ENCODE results near the gene KRTAP19-3.
"Not testable (repeated sequence)": the region's sequence is repeated elsewhere in the genome, so short reads cannot be mapped to it uniquely, and the experiment has no call there.

KRTAP19-3 gene

GRCh38 chr21:30491963-30492428, at the start of gene KRTAP19-3:
Gene KRTAP19-3 (minus strand): TSS chr21:30492013. CDS start chr21:30491957, 56 bp downstream.
- DNase-seq = no peak
- intact Hi-C loops (cut with DNase I) = no loop called here

DNA sequence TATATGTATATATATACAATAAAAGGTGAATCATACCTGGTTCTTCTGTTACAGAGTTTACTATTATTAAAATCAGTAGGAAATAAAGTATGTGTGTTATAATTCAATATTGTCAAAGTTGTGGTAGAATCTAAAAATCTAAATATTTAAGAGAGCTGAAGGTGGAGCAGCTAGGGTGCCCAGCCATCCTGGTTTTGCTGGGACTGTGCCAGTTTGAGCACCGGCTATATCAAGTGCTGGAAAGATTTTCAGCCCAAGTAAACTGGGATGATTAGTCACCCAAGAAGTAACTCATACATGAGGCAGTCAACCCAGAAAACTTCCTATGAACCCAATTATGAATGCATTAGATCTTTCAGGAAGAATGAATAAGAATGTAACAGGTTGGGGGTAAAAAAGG, 27.1 kb upstream of the KRTAP19-3 start:
- DNase-seq = no peak

DNA sequence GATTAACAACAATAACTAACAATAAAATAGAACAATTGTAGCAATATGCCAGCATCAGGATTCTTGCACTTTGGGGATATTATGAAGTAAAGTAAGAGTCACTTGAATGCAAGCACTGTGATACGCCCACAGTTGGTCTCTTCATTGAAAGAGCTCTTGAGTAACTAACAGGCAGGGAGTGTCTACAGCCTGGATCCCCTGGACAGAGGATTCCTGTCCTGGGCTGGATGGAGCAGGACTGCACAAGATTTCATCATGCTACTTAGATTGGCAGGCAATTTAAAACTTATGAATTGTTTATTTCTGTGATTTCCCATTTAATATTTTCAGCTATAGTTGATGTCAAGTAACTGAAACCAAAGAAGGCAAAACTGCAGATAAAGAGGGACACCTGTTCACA, 23.9 kb upstream of the KRTAP19-3 start:
- intact Hi-C loops (cut with DNase I) = no loop called here
- no peak for DNase-seq

More for the DNA sequence above, 27.1 kb upstream of the KRTAP19-3 start:
- intact Hi-C loops (cut with DNase I) = no loop called here

DNA sequence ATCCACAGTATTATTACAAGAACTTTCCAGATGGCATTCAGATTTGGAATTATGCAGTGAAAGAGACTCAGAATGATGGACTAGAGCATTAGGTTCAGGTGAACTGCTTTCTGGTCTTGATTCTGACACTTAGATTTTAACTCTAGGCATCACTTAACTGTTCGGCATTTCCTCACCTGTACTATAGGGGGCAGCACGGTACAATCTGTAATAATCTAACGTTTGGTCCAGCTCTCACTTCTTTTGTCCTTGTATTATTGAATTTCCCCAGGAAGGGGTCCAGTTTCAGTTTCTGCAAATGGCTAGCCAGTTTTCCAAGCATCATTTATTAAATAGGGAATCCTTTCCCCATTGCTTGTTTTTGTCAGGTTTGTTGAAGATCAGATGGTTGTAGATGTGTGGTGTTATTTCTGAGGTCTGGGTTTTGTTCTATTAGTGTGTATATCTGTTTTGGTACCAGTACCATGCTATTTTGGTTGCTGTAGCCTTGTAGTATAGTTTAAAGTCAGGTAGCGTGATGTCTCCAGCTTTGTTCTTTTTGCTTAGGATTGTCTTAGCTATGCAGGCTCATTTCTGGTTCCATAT, 13.9 kb upstream of the KRTAP19-3 start:
- DNase-seq; intact Hi-C loops (cut with DNase I): not testable (repeated sequence)

- no peak for DNase-seq
These were observed 10.2 kb upstream of the KRTAP19-3 start, which contains the start of gene KRTAP19-5 for GRCh38 chr21:30502041-30502440. Gene KRTAP19-5 (minus strand): TSS chr21:30502141. CDS start chr21:30502090, 51 bp downstream.

DNA sequence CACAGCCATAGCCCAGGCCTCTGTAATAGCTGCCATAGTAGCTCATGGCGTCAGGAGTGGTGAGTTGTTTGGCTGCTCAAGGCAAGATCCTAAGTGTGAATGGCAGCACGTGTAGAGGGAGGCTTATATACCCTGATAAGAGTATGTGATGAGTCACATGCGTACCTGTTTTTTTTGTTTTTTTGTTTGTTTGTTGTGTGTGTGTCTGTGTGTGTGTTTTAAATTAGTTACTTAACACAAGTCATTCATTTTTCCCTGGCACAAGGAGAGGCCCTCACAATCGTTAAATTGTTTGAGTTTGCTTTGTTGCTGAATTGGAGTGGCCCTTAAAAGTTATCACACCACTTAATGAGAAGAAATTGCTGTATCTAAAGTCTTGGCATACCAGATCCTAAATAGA, 5.3 kb upstream of the KRTAP19-3 start, which contains the start of gene KRTAP19-4:
KRTAP19-4 (minus strand) TSS at position 101 of the 400 bp plus-strand sequence; CDS start at position 46, 55 bp downstream.
- no peak for DNase-seq
- intact Hi-C loops (cut with DNase I) = no loop called here

More at GRCh38 chr21:30502041-30502440, 10.2 kb upstream of the KRTAP19-3 start, which contains the start of gene KRTAP19-5:
- intact Hi-C loops (cut with DNase I) = no loop called here

DNA sequence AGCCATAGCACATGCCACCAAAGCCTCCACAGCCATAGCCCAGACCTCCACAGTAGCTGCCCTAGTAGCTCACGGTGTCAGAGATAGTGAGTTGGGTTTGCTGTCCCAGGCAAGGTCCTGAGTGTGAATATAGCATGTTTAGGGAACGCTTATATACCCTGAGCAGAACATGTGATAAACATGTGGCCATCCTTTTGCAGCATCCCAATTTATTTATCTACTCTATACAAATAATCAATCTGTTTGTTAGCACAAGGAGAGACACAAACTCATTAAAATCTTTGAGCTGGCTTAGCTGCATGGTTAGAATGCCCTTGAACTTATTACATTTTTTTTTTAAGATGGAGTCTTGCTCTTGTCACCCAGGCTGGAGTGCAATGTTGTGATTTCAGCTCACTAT, 4.5 kb downstream of the KRTAP19-3 start, which contains the start of gene KRTAP19-2:
KRTAP19-2 (minus strand) TSS at position 101 of the 400 bp plus-strand sequence; CDS start at position 13, 88 bp downstream.
- intact Hi-C loops (cut with DNase I) = no loop called here
- DNase-seq = no peak

DNA sequence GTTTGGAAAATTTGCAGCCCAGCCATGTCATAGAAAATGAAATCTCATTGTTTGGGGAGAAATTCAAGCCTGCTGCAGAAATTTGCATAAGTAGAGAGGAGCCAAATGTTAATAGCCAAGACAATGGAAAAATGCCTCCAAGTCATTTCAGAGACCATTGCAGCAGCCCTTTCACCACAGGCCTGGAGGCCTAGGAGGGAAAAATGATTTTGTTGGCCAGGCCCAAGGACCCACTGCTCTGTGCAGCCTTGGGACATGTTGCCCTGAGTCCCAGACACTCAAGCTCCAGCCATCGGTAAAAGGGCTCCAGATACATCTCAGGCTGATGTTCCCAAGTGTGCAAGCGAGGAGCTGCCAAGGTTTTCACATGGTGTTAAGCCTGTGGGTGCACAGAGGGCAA, 5.6 kb downstream of the KRTAP19-3 start:
- peak in 1 of 10 donors; percentile 30 for DNase-seq
- intact Hi-C loops (cut with DNase I) = no loop called here

- intact Hi-C loops (cut with DNase I) = no loop called here
- no peak for DNase-seq
These were observed 9.7 kb downstream of the KRTAP19-3 start for GRCh38 chr21:30482130-30482529.

DNA sequence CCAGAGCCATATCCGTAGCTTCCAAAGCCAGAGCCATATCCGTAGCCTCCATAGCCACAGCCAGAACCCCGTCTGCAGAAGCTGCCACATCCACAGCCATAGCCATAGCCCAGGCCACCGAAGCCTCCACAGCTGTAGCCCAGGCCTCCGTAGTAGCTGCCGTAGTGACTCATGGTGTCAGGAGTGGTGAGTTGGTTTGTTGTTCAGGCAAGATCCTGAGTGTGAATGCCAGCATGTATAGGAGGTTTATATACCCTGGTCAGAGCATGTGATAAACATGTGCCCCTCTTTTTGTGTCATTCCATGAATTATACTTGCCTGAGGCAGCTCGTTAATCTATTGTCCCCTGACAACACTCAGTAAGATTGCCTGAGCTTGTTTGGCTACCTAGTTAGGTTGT, 11.7 kb downstream of the KRTAP19-3 start, which contains the start of gene KRTAP19-1:
KRTAP19-1 (minus strand) TSS at position 223 of the 400 bp plus-strand sequence; CDS start at position 173, 50 bp downstream.
- intact Hi-C loops (cut with DNase I) = no loop called here
- peak in 1 of 10 donors; percentile 62 for DNase-seq

GRCh38 chr21:30479259-30479658, 12.6 kb downstream of the KRTAP19-3 start:
- DNase-seq = no peak
- intact Hi-C loops (cut with DNase I) = no loop called here

DNA sequence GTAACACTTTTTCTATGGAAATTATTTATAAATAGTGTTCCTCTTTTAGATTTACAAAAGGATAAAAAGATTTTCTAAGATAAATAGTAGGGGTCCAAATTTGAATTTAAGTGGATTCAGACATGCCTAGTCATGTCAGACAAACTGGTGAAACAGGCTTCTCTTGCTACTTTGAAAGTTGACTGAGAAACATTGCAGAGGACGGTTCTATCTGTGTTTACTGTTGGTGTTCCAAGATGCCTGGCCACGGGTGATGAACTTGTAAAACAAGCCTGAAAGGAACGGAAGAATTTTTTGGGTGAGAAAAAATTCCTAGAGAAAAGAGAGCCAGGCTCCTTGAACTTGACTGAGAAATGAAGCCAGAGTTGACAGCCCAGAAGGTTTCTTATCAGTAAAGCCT, 13.8 kb downstream of the KRTAP19-3 start:
- DNase-seq = no peak
- intact Hi-C loops (cut with DNase I) = no loop called here

GRCh38 chr21:30468900-30469714, 22.7 kb downstream of the KRTAP19-3 start:
- DNase-seq = no peak
- intact Hi-C loops (cut with DNase I) = no loop called here

DNA sequence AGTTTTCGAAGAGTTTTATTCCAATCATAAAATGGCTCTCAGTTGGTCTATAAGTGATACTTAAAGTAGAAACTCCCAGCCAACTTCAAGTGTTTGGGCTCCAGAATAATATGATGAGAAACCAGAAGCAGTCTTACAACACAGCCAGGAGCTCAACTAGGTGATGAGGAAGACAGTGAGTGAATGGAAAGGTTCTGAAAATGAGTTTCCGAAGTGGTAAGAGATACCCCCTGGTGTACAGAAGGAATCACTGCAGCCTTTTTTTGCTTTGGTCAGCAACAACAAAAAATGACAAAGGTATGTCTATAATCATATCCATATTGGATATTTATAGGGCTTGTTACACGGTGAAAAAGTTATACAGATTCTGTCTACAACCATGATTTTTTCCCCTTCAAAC, 28.1 kb downstream of the KRTAP19-3 start:
- intact Hi-C loops (cut with DNase I) = no loop called here
- no peak for DNase-seq

DNA sequence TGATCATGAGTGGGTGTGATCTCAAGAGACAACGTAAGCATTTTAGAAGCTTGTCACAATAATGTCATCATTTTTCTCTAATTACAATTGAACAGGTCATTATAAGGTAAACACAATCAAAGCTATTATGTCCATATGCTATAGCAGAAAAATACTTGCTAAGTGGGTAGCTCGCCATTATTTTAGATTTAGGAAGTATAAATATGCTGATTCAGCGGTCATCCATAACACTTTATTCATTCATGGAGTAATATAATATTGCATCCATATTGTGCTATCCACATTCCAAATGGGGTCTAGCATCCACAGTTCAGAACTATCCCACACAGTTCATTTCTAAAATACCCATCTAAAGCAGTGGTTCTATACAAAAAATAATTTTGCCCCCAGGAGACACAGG, 43.3 kb downstream of the KRTAP19-3 start:
- no peak for DNase-seq
- intact Hi-C loops (cut with DNase I) = no loop called here

GRCh38 chr21:30447056-30447455, 44.8 kb downstream of the KRTAP19-3 start:
- DNase-seq = no peak
- intact Hi-C loops (cut with DNase I) = no loop called here

GRCh38 chr21:30444204-30444603, 47.6 kb downstream of the KRTAP19-3 start:
- DNase-seq = peak in 1 of 10 donors; percentile 41
- intact Hi-C loops (cut with DNase I) = no loop called here

DNA sequence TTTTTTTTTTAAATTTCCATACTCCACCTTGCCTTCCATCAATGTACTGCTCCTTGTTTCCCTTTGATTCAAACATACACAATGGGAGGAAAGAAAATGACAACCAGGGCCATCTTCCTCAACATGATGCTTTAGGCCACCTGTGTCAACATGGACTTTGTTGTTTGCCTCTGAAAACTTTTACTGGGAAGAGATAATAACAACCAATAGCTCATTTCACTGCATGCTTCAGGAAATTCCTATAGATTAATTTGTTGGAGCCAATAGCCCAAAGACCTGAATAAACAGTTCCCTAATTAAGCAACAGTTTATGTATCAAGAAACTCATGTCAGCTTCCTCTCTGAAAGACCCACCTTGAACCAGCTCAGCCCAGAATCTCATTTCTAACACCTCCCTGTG, 48.6 kb downstream of the KRTAP19-3 start:
- DNase-seq = no peak
- intact Hi-C loops (cut with DNase I) = no loop called here
